MM.1S (cell line): ENCODE data around the gene GASK1A.

ENCODE experiments used
- DNase-seq: peaks from one replicate; pipeline ENCODE4 v3.0.0-alpha.2; 2015
- H2AFZ ChIP-seq: fragments of 300-600 bp; sonication (generic); 2 replicates; pipeline ENCODE4 v1.6.0; 2016; ENCODE audit warnings: antibody characterized with exemption, low read length
- H3F3A ChIP-seq: fragments of 300-600 bp; sonication (generic); 2 replicates; pipeline ENCODE4 v1.6.1; 2016; ENCODE audit warnings: mild to moderate bottlenecking, antibody characterized with exemption, low read length, moderate library complexity, mixed read lengths; ENCODE audit not compliant: insufficient read depth
- H3K27ac ChIP-seq: fragments of 300-600 bp; sonication (generic); 2 replicates; pipeline ENCODE4 v1.5.1; 2016; ENCODE audit warnings: mild to moderate bottlenecking, low read length
- H3K27me3 ChIP-seq: fragments of 300-600 bp; sonication (generic); replicated peaks from 2 replicates; pipeline ENCODE4 v1.6.0; 2016; ENCODE audit warnings: low read length; ENCODE audit not compliant: insufficient read depth
- H3K36me3 ChIP-seq: fragments of 300-600 bp; sonication (generic); replicated peaks from 2 replicates; pipeline ENCODE4 v1.6.1; 2016; ENCODE audit warnings: mild to moderate bottlenecking, low read length, mixed read lengths; ENCODE audit not compliant: insufficient read depth
- H3K4me1 ChIP-seq: fragments of 300-600 bp; sonication (generic); 2 replicates; pipeline ENCODE4 v1.6.1; 2016; ENCODE audit warnings: low read length, mixed read lengths
- H3K4me2 ChIP-seq: fragments of 300-600 bp; sonication (generic); 2 replicates; pipeline ENCODE4 v1.6.0; 2016; ENCODE audit warnings: low read depth, low read length
- H3K4me3 ChIP-seq: fragments of 300-600 bp; sonication (generic); 2 replicates; pipeline ENCODE4 v1.5.1; 2016; ENCODE audit warnings: low read length, mixed read lengths
- H3K79me2 ChIP-seq: fragments of 300-600 bp; sonication (generic); 2 replicates; pipeline ENCODE4 v1.6.1; 2016; ENCODE audit warnings: mixed run types, low read length, mixed read lengths
- H3K9ac ChIP-seq: fragments of 300-600 bp; sonication (generic); 2 replicates; pipeline ENCODE4 v1.6.1; 2016; ENCODE audit warnings: low read length, mixed read lengths
- H3K9me2 ChIP-seq: fragments of 300-600 bp; sonication (generic); replicated peaks from 2 replicates; pipeline ENCODE4 v1.6.1; 2016; ENCODE audit warnings: mild to moderate bottlenecking, low read length, mixed read lengths; ENCODE audit not compliant: insufficient read depth
- H3K9me3 ChIP-seq: fragments of 300-600 bp; sonication (generic); replicated peaks from 2 replicates; pipeline ENCODE4 v1.6.1; 2016; ENCODE audit warnings: mild to moderate bottlenecking, low read length, mixed read lengths; ENCODE audit not compliant: insufficient read depth
- H4K20me1 ChIP-seq: fragments of 300-600 bp; sonication (generic); 2 replicates; pipeline ENCODE4 v1.6.1; 2016; ENCODE audit warnings: mild to moderate bottlenecking, low read length, moderate library complexity, mixed read lengths; ENCODE audit not compliant: insufficient read depth
- CTCF ChIP-seq: fragments of 300-600 bp; sonication (generic); IDR thresholded peaks from 2 replicates; pipeline ENCODE4 v1.5.1; 2016; ENCODE audit warnings: antibody characterized with exemption, low read length, mixed read lengths
- EZH2 ChIP-seq: fragments of 300-600 bp; sonication (generic); optimal IDR thresholded peaks from 2 replicates; pipeline ENCODE3; 2017; ENCODE audit warnings: low read depth, mild to moderate bottlenecking, antibody characterized with exemption, low read length, mixed read lengths
- EZH2phosphoT487 ChIP-seq: fragments of 300-600 bp; sonication (generic); IDR thresholded peaks from 2 replicates; pipeline ENCODE4 v1.6.1; 2018; ENCODE audit warnings: antibody characterized with exemption, low read length

The GASK1A gene

GRCh38 chr3:43048470-43048869, 69.4 kb downstream of the GASK1A start:
- no peaks in the 10 kb centered on the region for H3F3A ChIP-seq
- no peak overlapping the region for H3K27ac ChIP-seq
- H3K4me2 ChIP-seq: no peak overlapping the region
- no peaks in the 10 kb centered on the region for H3K4me1 ChIP-seq
- no peaks in the 10 kb centered on the region for H3K27me3 ChIP-seq
- H3K36me3 ChIP-seq: no peaks in the 10 kb centered on the region
- no peaks in the 10 kb centered on the region for H4K20me1 ChIP-seq
- H2AFZ ChIP-seq: no peak overlapping the region
- no peak for DNase-seq
- no peak overlapping the region for H3K4me3 ChIP-seq
- H3K9ac ChIP-seq: no peak overlapping the region
- H3K79me2 ChIP-seq: no peaks in the 10 kb centered on the region
- H3K9me2 ChIP-seq: no peaks in the 10 kb centered on the region
- TF ChIP-seq EZH2phosphoT487 (no peak), CTCF (no peak), EZH2 (no peak)
- H3K9me3 ChIP-seq: no peaks in the 10 kb centered on the region

GRCh38 chr3:43053291-43053690, 74.2 kb downstream of the GASK1A start:
- no peak overlapping the region for H3K9ac ChIP-seq
- no peaks in the 10 kb centered on the region for H3K9me2 ChIP-seq
- H3K27me3 ChIP-seq: no peaks in the 10 kb centered on the region
- no peaks in the 10 kb centered on the region for H3K4me1 ChIP-seq
- no peak overlapping the region for H3K4me2 ChIP-seq
- H3K27ac ChIP-seq: no peak overlapping the region
- no peak overlapping the region for H3K4me3 ChIP-seq
- H3F3A ChIP-seq: no peaks in the 10 kb centered on the region
- no peaks in the 10 kb centered on the region for H4K20me1 ChIP-seq
- DNase-seq: no peak
- no peak for TF ChIP-seq EZH2
- TF ChIP-seq CTCF: no peak
- TF ChIP-seq EZH2phosphoT487: no peak
- H3K36me3 ChIP-seq: no peaks in the 10 kb centered on the region
- H3K9me3 ChIP-seq: no peaks in the 10 kb centered on the region
- no peak overlapping the region for H2AFZ ChIP-seq
- H3K79me2 ChIP-seq: no peaks in the 10 kb centered on the region

- H3K9ac ChIP-seq: no peak overlapping the region
- DNase-seq: no peak
- H3K27me3 ChIP-seq: no peaks in the 10 kb centered on the region
- no peaks in the 10 kb centered on the region for H3K9me2 ChIP-seq
- no peaks in the 10 kb centered on the region for H3K9me3 ChIP-seq
- H3K4me2 ChIP-seq: no peak overlapping the region
- no peak overlapping the region for H2AFZ ChIP-seq
- H3K27ac ChIP-seq: no peak overlapping the region
- no peak overlapping the region for H3K4me3 ChIP-seq
- TF ChIP-seq EZH2phosphoT487 (no peak), EZH2 (no peak), CTCF (no peak)
- H3K4me1 ChIP-seq: no peaks in the 10 kb centered on the region
- no peaks in the 10 kb centered on the region for H3F3A ChIP-seq
- H4K20me1 ChIP-seq: no peaks in the 10 kb centered on the region
- no peaks in the 10 kb centered on the region for H3K79me2 ChIP-seq
- no peaks in the 10 kb centered on the region for H3K36me3 ChIP-seq
These were observed 75.6 kb downstream of the GASK1A start for GRCh38 chr3:43054754-43055153.
